Loucy (cell line): Measurements from ENCODE around the gene SCN3B.

Source experiments
- CTCF ChIP-seq: fragments of 200-600 bp; sonication (generic); conservative IDR thresholded peaks from 2 replicates; pipeline ENCODE4 v1.5.1; 2014; ENCODE audit warnings: mild to moderate bottlenecking, antibody characterized with exemption, low read length
- EZH2phosphoT487 ChIP-seq: fragments of 200-600 bp; IDR thresholded peaks from 2 replicates; pipeline ENCODE4 v1.6.1; 2018; ENCODE audit warnings: antibody characterized with exemption, mild to moderate bottlenecking, moderate library complexity, borderline replicate concordance

GRCh38 chr11:123702139-123702538, 47.7 kb upstream of the SCN3B start:
- no peak for TF ChIP-seq CTCF
- no peak for TF ChIP-seq EZH2phosphoT487
